ENCODE results near the gene ITGA3.

GRCh38 chr17:50114849-50115357, 59.0 kb downstream of the ITGA3 start:
- TF ChIP-seq CTCF (IDR thresholded peaks at IDR 0.05; ENCODE audit: insufficient read depth, low read length, poor library complexity, severe bottlenecking) = peak; percentile 69
- TF ChIP-seq EZH2phosphoT487 (conservative IDR thresholded peaks at IDR 0.05; ENCODE audit: low read length) = no peak

Data from SU-DHL-6 (cell line).